Keratinocyte (primary cell): Measurements from ENCODE around the gene DDA1. TPM values are rescaled to one million over a fixed set of nuclear protein-coding genes. Genes with fewer than 3 reads are reported as not detected.

Experiments used
- DNase-seq: peaks from one replicate; pipeline ENCODE4 v3.0.0-alpha.2; 2011; ENCODE audit warnings: low read depth, missing footprints, low spot score
- FAIRE-seq: peaks from 2 replicates; lab custom pipeline; 2011; peaks lifted over from hg19 to GRCh38; lab: Jason Lieb, UNC
- H2AFZ ChIP-seq: 2 replicates; pipeline ENCODE4 v1.6.0; 2012; ENCODE audit warnings: low read length, control low read depth, inconsistent platforms; ENCODE audit not compliant: control insufficient read depth
- H3K27ac ChIP-seq: 2 replicates; pipeline ENCODE4 v1.5.1; 2011; ENCODE audit warnings: low read length; ENCODE audit not compliant: control insufficient read depth, insufficient read depth
- H3K27me3 ChIP-seq: 3 replicates; pipeline ENCODE4 v1.6.0; 2011; ENCODE audit warnings: low read length; ENCODE audit not compliant: control insufficient read depth, insufficient read depth; ENCODE audit errors: extremely low read depth
- H3K36me3 ChIP-seq, 2 experiments: 2 replicates in 1 of 2; 3 replicates in 1 of 2; pipeline ENCODE4 v1.5.1; 2011; ENCODE audit warnings: low read length in 2 of 2, mild to moderate bottlenecking in 1 of 2; ENCODE audit not compliant: control insufficient read depth in 2 of 2, insufficient read depth in 2 of 2; ENCODE audit errors: extremely low read depth in 1 of 2
- H3K4me1 ChIP-seq: 3 replicates; pipeline ENCODE4 v1.5.1; 2011; ENCODE audit warnings: low read length; ENCODE audit not compliant: control insufficient read depth, insufficient read depth; ENCODE audit errors: extremely low read depth
- H3K4me2 ChIP-seq: 3 replicates; pipeline ENCODE4 v1.6.0; 2011; ENCODE audit warnings: low read depth, low read length; ENCODE audit not compliant: control insufficient read depth, insufficient read depth; ENCODE audit errors: extremely low read depth
- H3K4me3 ChIP-seq, 3 experiments: fragments of 200-600 bp in 1 of 3; sonication (generic) in 1 of 3; 2 replicates in 2 of 3; 3 replicates in 1 of 3; pipeline ENCODE4 v1.5.1; 2011 to 2016; ENCODE audit warnings: low read length in 3 of 3, mild to moderate bottlenecking in 3 of 3, control low read depth in 2 of 3, inconsistent platforms in 1 of 3, low read depth in 1 of 3, mixed read lengths in 1 of 3, mixed run types in 1 of 3, moderate library complexity in 1 of 3; ENCODE audit not compliant: control insufficient read depth in 2 of 3, insufficient read depth in 2 of 3; ENCODE audit errors: extremely low read depth in 1 of 3
- H3K79me2 ChIP-seq: 2 replicates; pipeline ENCODE4 v1.6.0; 2012; ENCODE audit warnings: low read length; ENCODE audit not compliant: control insufficient read depth, insufficient read depth
- H3K9ac ChIP-seq: 3 replicates; pipeline ENCODE4 v1.6.0; 2011; ENCODE audit warnings: low read length; ENCODE audit not compliant: control insufficient read depth, insufficient read depth; ENCODE audit errors: extremely low read depth
- H3K9me1 ChIP-seq: 3 replicates; pipeline ENCODE4 v1.6.0; 2011; ENCODE audit warnings: low read length; ENCODE audit not compliant: control insufficient read depth, insufficient read depth; ENCODE audit errors: extremely low read depth
- H3K9me3 ChIP-seq: 2 replicates; pipeline ENCODE4 v1.5.1; 2012; ENCODE audit warnings: low read depth, low read length; ENCODE audit not compliant: control insufficient read depth
- H4K20me1 ChIP-seq: 3 replicates; pipeline ENCODE4 v1.6.0; 2011; ENCODE audit warnings: low read length; ENCODE audit not compliant: control insufficient read depth, insufficient read depth; ENCODE audit errors: extremely low read depth
- CTCF ChIP-seq, 3 experiments: IDR thresholded peaks in 1 of 3; conservative IDR thresholded peaks in 1 of 3; optimal IDR thresholded peaks in 1 of 3; 2 replicates in 2 of 3; 3 replicates in 1 of 3; pipeline versions ENCODE3 to v1.5.1; 2011; ENCODE audit warnings: low read length in 3 of 3, mild to moderate bottlenecking in 3 of 3, moderate library complexity in 2 of 3, control low read depth in 1 of 3, inconsistent platforms in 1 of 3; ENCODE audit not compliant: insufficient read depth in 2 of 3; ENCODE audit errors: extremely low read depth in 1 of 3
- EZH2 ChIP-seq: IDR thresholded peaks from one replicate; pipeline ENCODE4 v1.6.1; 2012; ENCODE audit warnings: inconsistent platforms, mild to moderate bottlenecking, low read length, moderate library complexity
- dilution Hi-C: fragments of 300-500 bp; cut with MboI; formaldehyde crosslinking; loops from one replicate; pipeline ENCODE4 v1.7.0; 2020; ENCODE audit warnings: low sequenced_read_pairs; ENCODE audit not compliant: extremely low pct_ligation_motif_present
- polyA plus RNA-seq, 5 experiments: library from polyadenylated mRNA; depleted of rRNA in 3 of 5; stranded (reverse) in 3 of 5; stranded (forward) in 1 of 5; unstranded in 1 of 5; fragments of >200 nt; gene quantifications; 1 replicate in 1 of 5; 2 replicates in 3 of 5; 3 replicates in 1 of 5; pipeline versions ENCODE4 v1.2.1 to v1.2.3, GENCODE V29; 2011 to 2012; ENCODE audit warnings: missing spikeins in 2 of 5, low read depth in 1 of 5, low replicate concordance in 1 of 5

The DDA1 gene
- polyA plus RNA-seq, 1 donor (not counting 4 experiments of a cell fraction or from before 2014, with no cell fraction given), result 59.4 TPM

- FAIRE-seq (no peak), DNase-seq (no peak)
- Histone ChIP-seq H3K4me1 (peaks cover 23% of the 10 kb centered on the region), H3K9ac (no peak overlapping the region), H3K27ac (no peak overlapping the region), H3K9me1 (no peaks in the 10 kb centered on the region), H3K27me3 (peaks cover 7% of the 10 kb centered on the region), H4K20me1 (no peaks in the 10 kb centered on the region), H3K36me3 (no peaks in the 10 kb centered on the region), H3K79me2 (peaks cover 5% of the 10 kb centered on the region), H2AFZ (no peak overlapping the region), H3K4me2 (peak overlapping the region; percentile 95), H3K4me3 (no peak overlapping the region), H3K9me3 (no peaks in the 10 kb centered on the region)
- dilution Hi-C loops, result no loop called here
- no peak for TF ChIP-seq EZH2
- no peak for TF ChIP-seq CTCF (optimal IDR thresholded peaks at IDR 0.05 in 1 of 3, IDR thresholded peaks at IDR 0.05 in 1 of 3, conservative IDR thresholded peaks at IDR 0.05 in 1 of 3; ENCODE audit: extremely low read depth in 1 of 3, insufficient read depth in 2 of 3, low read length in 3 of 3)
Observed at GRCh38 chr19:17335575-17335974, 26.2 kb downstream of the DDA1 start.

GRCh38 chr19:17336872-17337674 lies 27.7 kb downstream of the DDA1 start, which contains the start of gene GTPBP3:
Gene GTPBP3 (plus strand): TSS chr19:17337553. CDS start chr19:17337612, 59 bp downstream.
- FAIRE-seq, result peak; percentile 89

More at GRCh38 chr19:17336872-17337674, 27.7 kb downstream of the DDA1 start, which contains the start of gene GTPBP3:
- peak within 1 kb of the TSS; percentile 95 for H3K27ac ChIP-seq
- H3K9ac ChIP-seq, result peak within 1 kb of the TSS; percentile 92
- H3K27me3 ChIP-seq, result no peaks in the 10 kb centered on the region
- dilution Hi-C loops, result no loop called here
- no peaks in the 10 kb centered on the region for H4K20me1 ChIP-seq
- peaks cover 23% of the 10 kb centered on the region for H3K4me1 ChIP-seq
- no peaks in the 10 kb centered on the region for H3K9me1 ChIP-seq
- peaks cover 0 to 9% of the 10 kb centered on the region in 2 experiments for H3K36me3 ChIP-seq
- peak within 1 kb of the TSS; percentile 98 for H3K4me2 ChIP-seq
- TF ChIP-seq EZH2 (no peak), CTCF (optimal IDR thresholded peaks at IDR 0.05 in 1 of 3, IDR thresholded peaks at IDR 0.05 in 1 of 3, conservative IDR thresholded peaks at IDR 0.05 in 1 of 3; ENCODE audit: extremely low read depth in 1 of 3, insufficient read depth in 2 of 3, low read length in 3 of 3) (no peak)
- H3K9me3 ChIP-seq, result no peaks in the 10 kb centered on the region
- peak within 1 kb of the TSS; percentile 71 to 99 (median 80) for H3K4me3 ChIP-seq
- peaks cover 5% of the 10 kb centered on the region for H3K79me2 ChIP-seq
- H2AFZ ChIP-seq, result peak within 1 kb of the TSS; percentile 97
- peak; percentile 73 for DNase-seq
